A673 (cell line): ENCODE results near the gene LRRC74B.

ENCODE experiments used
- CTCF ChIP-seq: fragments of 300-800, 200-600 bp; sonication (generic); conservative IDR thresholded peaks from 2 replicates; pipeline ENCODE4 v1.5.1; 2017; ENCODE audit warnings: low read depth, mild to moderate bottlenecking, antibody characterized with exemption, low read length, moderate library complexity, mixed read lengths
- EZH2 ChIP-seq: fragments of 200-600 bp; sonication (generic); IDR thresholded peaks from 2 replicates; pipeline ENCODE4 v1.6.1; 2017; ENCODE audit warnings: borderline replicate concordance, low read depth, mild to moderate bottlenecking, mixed read lengths, antibody characterized with exemption, low read length; ENCODE audit not compliant: poor library complexity, severe bottlenecking

GRCh38 chr22:21025763-21026755 lies 19.7 kb upstream of the LRRC74B start:
- TF ChIP-seq CTCF (no peak), EZH2 (no peak)
